KOPT-K1 (cell line): ENCODE results near the gene KCMF1.

ENCODE experiments used
- H3K27ac ChIP-seq: fragments of 200-600 bp; sonication (generic); 2 replicates; pipeline ENCODE4 v1.5.1; 2016; ENCODE audit warnings: antibody characterized with exemption, mild to moderate bottlenecking, low read depth, low read length; ENCODE audit not compliant: poor library complexity, severe bottlenecking
- H3K36me3 ChIP-seq: fragments of 200-600 bp; sonication (generic); 2 replicates; pipeline ENCODE4 v1.5.1; 2017; ENCODE audit warnings: antibody characterized with exemption, mild to moderate bottlenecking, low read length, moderate library complexity; ENCODE audit not compliant: insufficient read depth
- H3K9me3 ChIP-seq: fragments of 200-600 bp; sonication (generic); 2 replicates; pipeline ENCODE4 v1.5.1; 2017; ENCODE audit warnings: antibody characterized with exemption, low read length, mild to moderate bottlenecking; ENCODE audit not compliant: insufficient read depth, poor library complexity, severe bottlenecking

Gene KCMF1

GRCh38 chr2:84995826-84996225 lies 24.9 kb downstream of the KCMF1 start:
- no peaks in the 10 kb centered on the region for H3K9me3 ChIP-seq
- no peak overlapping the region for H3K27ac ChIP-seq
- no peaks in the 10 kb centered on the region; the same call in 1 of the 2 replicates for H3K36me3 ChIP-seq

- Histone ChIP-seq H3K36me3 (no peaks in the 10 kb centered on the region), H3K9me3 (no peaks in the 10 kb centered on the region), H3K27ac (no peak overlapping the region)
Measured at GRCh38 chr2:84996909-84997308, 25.9 kb downstream of the KCMF1 start.

GRCh38 chr2:84999553-84999955 lies 28.6 kb downstream of the KCMF1 start:
- H3K27ac ChIP-seq: no peak overlapping the region
- no peaks in the 10 kb centered on the region for H3K36me3 ChIP-seq
- no peaks in the 10 kb centered on the region for H3K9me3 ChIP-seq

- Histone ChIP-seq H3K9me3 (no peaks in the 10 kb centered on the region), H3K27ac (no peak overlapping the region), H3K36me3 (peaks cover 1% of the 10 kb centered on the region; the same call in 1 of the 2 replicates)
Measured at GRCh38 chr2:85001595-85001994, 30.6 kb downstream of the KCMF1 start.

GRCh38 chr2:85002534-85002933 lies 31.6 kb downstream of the KCMF1 start:
- H3K27ac ChIP-seq: no peak overlapping the region
- peaks cover 11% of the 10 kb centered on the region for H3K36me3 ChIP-seq
- no peaks in the 10 kb centered on the region for H3K9me3 ChIP-seq

- H3K36me3 ChIP-seq: peaks cover 26% of the 10 kb centered on the region
- H3K27ac ChIP-seq: no peak overlapping the region
- H3K9me3 ChIP-seq: no peaks in the 10 kb centered on the region
Measured at GRCh38 chr2:85008252-85008651, 37.3 kb downstream of the KCMF1 start.

- Histone ChIP-seq H3K36me3 (peaks cover 26% of the 10 kb centered on the region), H3K27ac (no peak overlapping the region), H3K9me3 (no peaks in the 10 kb centered on the region)
Measured at GRCh38 chr2:85009019-85009618, 38.2 kb downstream of the KCMF1 start.

- no peak overlapping the region for H3K27ac ChIP-seq
- no peaks in the 10 kb centered on the region for H3K9me3 ChIP-seq
- peaks cover 26% of the 10 kb centered on the region for H3K36me3 ChIP-seq
Measured at GRCh38 chr2:85010404-85010803, 39.4 kb downstream of the KCMF1 start.

- no peak overlapping the region for H3K27ac ChIP-seq
- H3K9me3 ChIP-seq: no peaks in the 10 kb centered on the region
- H3K36me3 ChIP-seq: peaks cover 26% of the 10 kb centered on the region
Measured at GRCh38 chr2:85011098-85011497, 40.1 kb downstream of the KCMF1 start.

- Histone ChIP-seq H3K9me3 (no peaks in the 10 kb centered on the region), H3K27ac (no peak overlapping the region), H3K36me3 (peaks cover 23% of the 10 kb centered on the region)
Measured at GRCh38 chr2:85011747-85012146, 40.8 kb downstream of the KCMF1 start.

- H3K27ac ChIP-seq: no peak overlapping the region
- H3K36me3 ChIP-seq: peaks cover 16% of the 10 kb centered on the region
- H3K9me3 ChIP-seq: no peaks in the 10 kb centered on the region
Measured at GRCh38 chr2:85012431-85012830, 41.5 kb downstream of the KCMF1 start.

- Histone ChIP-seq H3K27ac (no peak overlapping the region), H3K36me3 (peaks cover 12% of the 10 kb centered on the region), H3K9me3 (no peaks in the 10 kb centered on the region)
Measured at GRCh38 chr2:85012855-85013254, 41.9 kb downstream of the KCMF1 start.

GRCh38 chr2:85015653-85016360 lies 44.8 kb downstream of the KCMF1 start:
- H3K27ac ChIP-seq: no peak overlapping the region

GRCh38 chr2:85016446-85016845 lies 45.5 kb downstream of the KCMF1 start:
- H3K9me3 ChIP-seq: no peaks in the 10 kb centered on the region
- no peaks in the 10 kb centered on the region for H3K36me3 ChIP-seq
- no peak overlapping the region for H3K27ac ChIP-seq

More at GRCh38 chr2:85015653-85016360, 44.8 kb downstream of the KCMF1 start:
- Histone ChIP-seq H3K36me3 (no peaks in the 10 kb centered on the region), H3K9me3 (no peaks in the 10 kb centered on the region)

- Histone ChIP-seq H3K27ac (no peak overlapping the region), H3K9me3 (no peaks in the 10 kb centered on the region), H3K36me3 (no peaks in the 10 kb centered on the region)
Measured at GRCh38 chr2:85017411-85018048, 46.6 kb downstream of the KCMF1 start.
